Measurements from ENCODE around the gene MYT1.

- TF ChIP-seq, protein P1, sequence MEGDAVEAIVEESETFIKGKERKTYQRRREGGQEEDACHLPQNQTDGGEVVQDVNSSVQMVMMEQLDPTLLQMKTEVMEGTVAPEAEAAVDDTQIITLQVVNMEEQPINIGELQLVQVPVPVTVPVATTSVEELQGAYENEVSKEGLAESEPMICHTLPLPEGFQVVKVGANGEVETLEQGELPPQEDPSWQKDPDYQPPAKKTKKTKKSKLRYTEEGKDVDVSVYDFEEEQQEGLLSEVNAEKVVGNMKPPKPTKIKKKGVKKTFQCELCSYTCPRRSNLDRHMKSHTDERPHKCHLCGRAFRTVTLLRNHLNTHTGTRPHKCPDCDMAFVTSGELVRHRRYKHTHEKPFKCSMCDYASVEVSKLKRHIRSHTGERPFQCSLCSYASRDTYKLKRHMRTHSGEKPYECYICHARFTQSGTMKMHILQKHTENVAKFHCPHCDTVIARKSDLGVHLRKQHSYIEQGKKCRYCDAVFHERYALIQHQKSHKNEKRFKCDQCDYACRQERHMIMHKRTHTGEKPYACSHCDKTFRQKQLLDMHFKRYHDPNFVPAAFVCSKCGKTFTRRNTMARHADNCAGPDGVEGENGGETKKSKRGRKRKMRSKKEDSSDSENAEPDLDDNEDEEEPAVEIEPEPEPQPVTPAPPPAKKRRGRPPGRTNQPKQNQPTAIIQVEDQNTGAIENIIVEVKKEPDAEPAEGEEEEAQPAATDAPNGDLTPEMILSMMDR (IDR thresholded peaks at IDR 0.05): no peak
- TF ChIP-seq POLR2A (IDR thresholded peaks at IDR 0.05): no peak
Observed at GRCh38 chr20:64240243-64241015, 76.2 kb downstream of the MYT1 start.
